Heart left ventricle (tissue), 16 donors: ENCODE results near the gene SLC35A2. TPM values are rescaled to one million over a fixed set of nuclear protein-coding genes. Genes with fewer than 3 reads are reported as not detected.

Source experiments
- ATAC-seq, 4 donors: fragments of 200-7000 bp; cut with Tn5 transposase; one replicate each; pipeline ENCODE4 v1.9.1; 2020 to 2022; ENCODE audit warnings: moderate library complexity in 4 of 4, mild to moderate bottlenecking in 3 of 4, moderate number of reproducible peaks in 1 of 4
- DNase-seq, 5 donors: peaks; one replicate each; pipeline ENCODE4 v3.0.0-alpha.2; 2020
- H3K27ac ChIP-seq, 12 donors: fragments of 200-600 bp; sonication (generic) in 4 of 12; one replicate each; pipeline versions ENCODE4 v1.5.0 to v1.8.0; 2016 to 2022; ENCODE audit warnings: mild to moderate bottlenecking in 2 of 12
- H3K27me3 ChIP-seq, 9 donors: fragments of 200-600 bp; sonication (generic) in 2 of 9; one replicate each; pipeline versions ENCODE4 v1.5.1 to v1.8.0; 2016 to 2022; ENCODE audit warnings: mild to moderate bottlenecking in 3 of 9
- H3K36me3 ChIP-seq, 9 donors: fragments of 200-600 bp; sonication (generic) in 2 of 9; one replicate each; pipeline versions ENCODE4 v1.5.0 to v1.8.0; 2018 to 2022; ENCODE audit warnings: mild to moderate bottlenecking in 2 of 9
- H3K4me1 ChIP-seq, 12 donors: fragments of 200-600 bp; sonication (generic) in 4 of 12; one replicate each; pipeline versions ENCODE4 v1.5.0 to v1.8.0; 2016 to 2022; ENCODE audit warnings: mild to moderate bottlenecking in 3 of 12
- H3K4me3 ChIP-seq, 12 donors: fragments of 200-600 bp; sonication (generic) in 4 of 12; one replicate each; pipeline versions ENCODE4 v1.5.0 to v1.8.0; 2017 to 2022; ENCODE audit warnings: mild to moderate bottlenecking in 9 of 12, moderate library complexity in 4 of 12
- H3K9me3 ChIP-seq, 12 donors: fragments of 200-600 bp; sonication (generic) in 4 of 12; one replicate each; pipeline versions ENCODE4 v1.5.0 to v1.8.0; 2016 to 2022; ENCODE audit warnings: mild to moderate bottlenecking in 1 of 12
- POLR2A ChIP-seq, 2 donors: fragments of 450-650 bp; IDR thresholded peaks; one replicate each; pipeline ENCODE4 v1.6.1; 2017; ENCODE audit warnings: antibody characterized with exemption in 2 of 2, mild to moderate bottlenecking in 2 of 2, moderate library complexity in 2 of 2
- WGBS, 4 donors: extraction: QIAGEN DNeasy Blood & Tissue Kit in 2 of 4; methylation state at CpG; one replicate each; pipeline versions ENCODE4 v1.1.5 to v1.1.7; 2013 to 2018; 5-methylcytosine and 5-hydroxymethylcytosine counted together
- intact Hi-C, 10 donors: fragments of 100-400 bp; cut with DNase I; formaldehyde crosslinking; loops; one replicate each; pipeline versions ENCODE4 v1.11.1 to v1.14.2; 2022
- polyA plus RNA-seq, 2 donors: library from polyadenylated mRNA; stranded (reverse); fragments of 200-250 nt; gene quantifications; one replicate each; pipeline ENCODE4 v1.2.3, GENCODE V29; 2013
- total RNA-seq, 9 donors: library from RNA; depleted of rRNA in 2 of 9; stranded (reverse); fragments of >200 nt in 2 of 9; fragmentation: NEBNext Ultra II Directional in 3 of 9; extraction: Animal tissue kit (Norgen Biotek cat#: 25700) in 3 of 9; gene quantifications; one replicate each; pipeline versions ENCODE4 v1.1.0 to v1.2.4, GENCODE V29; 2016 to 2023
- TF ChIP-seq, protein P1 (sequence below), 12 donors: fragments of 200-600 bp; sonication (generic) in 4 of 12; IDR thresholded peaks; one replicate each; pipeline versions ENCODE4 v1.5.0 to v1.8.0; 2018 to 2022; ENCODE audit warnings: antibody characterized with exemption in 12 of 12, mild to moderate bottlenecking in 5 of 12
- donor health status: ischemic (EF 13 %, LVEDD 7.1; RV severe dilation, severe dysfunction).
- donor health status: healthy with polysubstance abuse.
- donor health status: DM: no; HTN: yes; CAD: no.
- donor health status: DM: no; HTN: no; CAD: no.
- donor health status: ischemic (EF 25% LVEDD 6.9; RV normal size, moderate dysfunction).
- donor health status: ischemic (EF 25% LVEDD 5.7; RV mildly dilated, moderate dysfunction).
- donor health status: healthy.
- donor health status: DM: yes; HTN: yes; CAD: no.
- donor health status: ischemic (EF 35%, LVEDD 5.7; RV mildly dilated, moderate dysfunction).
- donor health status: nonischemic (EF 11% LVEDD 7.7; RV severe dilation, severe dysfunction).
- donor health status: DM: yes; HTN: yes; CAD: no.
- donor health status: PGD.
- donor health status: ischemic (EF 29% LVEDD 5.4; RV normal size, mild dysfunction).
- donor health status: nonischemic (EF 23%, LVEDD 6.1; RV moderate dilation, normal function).

SLC35A2 gene
- total and polyA plus RNA-seq, 11 donors, result 6.1 to 28.5 (median 14.4) TPM

- DNase-seq (no peak), ATAC-seq (no peak)
- Histone ChIP-seq H3K4me1 (peaks cover 0 to 24% (median 3%) of the 10 kb centered on the region in 12 donors), H3K27me3 (no peaks in the 10 kb centered on the region), H3K4me3 (no peak overlapping the region), H3K27ac (no peak overlapping the region), H3K9me3 (no peaks in the 10 kb centered on the region), H3K36me3 (peaks cover 0 to 7% (median 3%) of the 10 kb centered on the region in 9 donors)
- WGBS, 4 donors, result 56 to 96% (median 91%) methylated on average over 1 of the region's 1 CpG
- TF ChIP-seq, protein P1, sequence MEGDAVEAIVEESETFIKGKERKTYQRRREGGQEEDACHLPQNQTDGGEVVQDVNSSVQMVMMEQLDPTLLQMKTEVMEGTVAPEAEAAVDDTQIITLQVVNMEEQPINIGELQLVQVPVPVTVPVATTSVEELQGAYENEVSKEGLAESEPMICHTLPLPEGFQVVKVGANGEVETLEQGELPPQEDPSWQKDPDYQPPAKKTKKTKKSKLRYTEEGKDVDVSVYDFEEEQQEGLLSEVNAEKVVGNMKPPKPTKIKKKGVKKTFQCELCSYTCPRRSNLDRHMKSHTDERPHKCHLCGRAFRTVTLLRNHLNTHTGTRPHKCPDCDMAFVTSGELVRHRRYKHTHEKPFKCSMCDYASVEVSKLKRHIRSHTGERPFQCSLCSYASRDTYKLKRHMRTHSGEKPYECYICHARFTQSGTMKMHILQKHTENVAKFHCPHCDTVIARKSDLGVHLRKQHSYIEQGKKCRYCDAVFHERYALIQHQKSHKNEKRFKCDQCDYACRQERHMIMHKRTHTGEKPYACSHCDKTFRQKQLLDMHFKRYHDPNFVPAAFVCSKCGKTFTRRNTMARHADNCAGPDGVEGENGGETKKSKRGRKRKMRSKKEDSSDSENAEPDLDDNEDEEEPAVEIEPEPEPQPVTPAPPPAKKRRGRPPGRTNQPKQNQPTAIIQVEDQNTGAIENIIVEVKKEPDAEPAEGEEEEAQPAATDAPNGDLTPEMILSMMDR (IDR thresholded peaks at IDR 0.05), result no peak
- TF ChIP-seq POLR2A (IDR thresholded peaks at IDR 0.05), result no peak
- intact Hi-C loops, result no loop called here
These were observed 37.1 kb upstream of the SLC35A2 start for GRCh38 chrX:48948589-48948988.

- intact Hi-C loops, result no loop called here
- TF ChIP-seq POLR2A (IDR thresholded peaks at IDR 0.05), result no peak
- TF ChIP-seq, protein P1 (IDR thresholded peaks at IDR 0.05), result peak; percentile 36 to 78 (median 61)
- Histone ChIP-seq H3K27me3 (no peaks in the 10 kb centered on the region), H3K4me3 (no peak overlapping the region), H3K9me3 (no peaks in the 10 kb centered on the region), H3K27ac (no peak overlapping the region), H3K4me1 (peaks cover 0 to 17% (median 3%) of the 10 kb centered on the region in 12 donors), H3K36me3 (peaks cover 0 to 16% (median 11%) of the 10 kb centered on the region in 9 donors)
- WGBS, 4 donors, result 51 to 57% (median 55%) methylated on average over 8 of the region's 8 CpGs
- DNase-seq, result peak in 4 of 5 donors; percentile 28 to 63 (median 38)
- peak in 3 of 4 donors; percentile 59 to 66 (median 63) for ATAC-seq
These were observed 34.3 kb upstream of the SLC35A2 start for GRCh38 chrX:48945517-48946348.

DNA sequence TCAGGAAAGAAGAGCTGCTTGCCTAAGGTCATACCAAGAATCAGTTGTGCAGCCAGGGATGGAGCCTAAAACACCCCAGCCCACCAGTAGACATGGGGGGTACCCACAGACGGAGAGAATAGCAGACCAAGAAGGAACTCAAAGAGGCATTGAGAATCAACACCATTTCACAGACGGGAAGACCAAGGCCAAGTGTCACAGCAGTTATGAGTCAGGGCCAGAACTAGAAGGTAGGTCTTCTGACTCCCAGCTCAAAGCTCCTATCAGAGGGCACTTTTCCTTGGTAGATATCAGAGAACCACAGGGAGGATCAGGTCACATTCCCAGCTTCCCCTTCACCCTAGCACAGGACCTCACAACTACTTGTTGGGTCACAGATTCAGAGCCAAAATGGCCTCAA, 31.4 kb upstream of the SLC35A2 start:
- Histone ChIP-seq H3K27ac (no peak overlapping the region), H3K27me3 (no peaks in the 10 kb centered on the region), H3K4me3 (no peak overlapping the region), H3K4me1 (peaks cover 0 to 44% (median 6%) of the 10 kb centered on the region in 12 donors), H3K36me3 (peaks cover 0 to 16% (median 9%) of the 10 kb centered on the region in 9 donors), H3K9me3 (no peaks in the 10 kb centered on the region)
- intact Hi-C loops, result no loop called here
- WGBS, 4 donors, result 57 to 95% (median 75%) methylated on average over 2 of the region's 2 CpGs
- ATAC-seq, result no peak
- TF ChIP-seq POLR2A (IDR thresholded peaks at IDR 0.05), result no peak
- TF ChIP-seq, protein P1 (IDR thresholded peaks at IDR 0.05), result no peak
- no peak for DNase-seq

DNA sequence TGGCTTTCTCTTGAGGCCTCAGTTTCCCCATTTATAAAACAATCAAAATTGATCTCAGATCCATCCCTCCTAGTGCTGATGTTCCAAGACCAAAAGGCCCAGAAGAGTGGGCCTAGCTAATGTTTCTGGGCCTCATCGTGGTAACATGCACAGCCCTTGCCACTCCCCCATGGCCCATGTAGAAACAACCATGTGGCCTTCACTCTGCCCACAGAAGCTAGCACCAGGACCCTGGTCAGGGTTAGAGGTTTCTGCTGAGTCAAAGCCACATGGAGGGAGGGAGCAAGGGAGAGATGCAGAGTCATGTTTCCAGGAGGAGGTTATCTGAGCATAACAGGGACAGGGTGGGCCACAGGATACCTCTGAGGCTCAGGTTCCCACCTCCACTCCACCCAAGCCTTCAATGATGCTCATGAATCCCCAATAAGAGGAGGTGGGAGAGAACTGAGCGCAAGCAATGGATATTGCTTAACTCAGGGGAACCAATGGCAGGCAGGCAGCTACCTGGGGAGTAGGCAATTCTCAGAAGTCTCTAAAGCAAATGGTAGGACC, 29.0 kb upstream of the SLC35A2 start:
- ATAC-seq, result no peak

More for the DNA sequence above, 29.0 kb upstream of the SLC35A2 start:
- intact Hi-C loops, result no loop called here
- peak overlapping the region in 1 of 12 donors; percentile 82 for H3K27ac ChIP-seq
- no peaks in the 10 kb centered on the region for H3K27me3 ChIP-seq
- whole genome bisulfite sequencing, 4 donors, result 70 to 91% (median 84%) methylated on average over 2 of the region's 2 CpGs
- H3K9me3 ChIP-seq, result no peaks in the 10 kb centered on the region
- peaks cover 0 to 62% (median 9%) of the 10 kb centered on the region in 12 donors for H3K4me1 ChIP-seq
- peaks cover 0 to 18% (median 9%) of the 10 kb centered on the region in 9 donors for H3K36me3 ChIP-seq
- TF ChIP-seq, protein P1 (IDR thresholded peaks at IDR 0.05), result no peak
- no peak for TF ChIP-seq POLR2A (IDR thresholded peaks at IDR 0.05)
- H3K4me3 ChIP-seq, result no peak overlapping the region
- no peak for DNase-seq
